ENCODE results near the gene APOBEC3A. TPM values are rescaled to one million over a fixed set of nuclear protein-coding genes. Genes with fewer than 3 reads are reported as not detected.
A peak's percentile ranks its signal among the peaks of the same experiment; 100 is the strongest.

APOBEC3A gene
- total and polyA plus RNA-seq, 2 of the 8 experiments (the other 6 are each of a cell fraction or from before 2014, with no cell fraction given): not detected

GRCh38 chr22:38937541-38937940 lies 19.9 kb upstream of the APOBEC3A start:
- Histone ChIP-seq H3K27me3 (replicated peaks in 1 of 4; ENCODE audit: control insufficient read depth in 3 of 4, extremely low read depth in 1 of 4, insufficient read depth in 3 of 4, low read length in 3 of 4) (no peaks in the 10 kb centered on the region), H3K56ac (replicated peaks; ENCODE audit: insufficient read length, low read depth, low read length) (no peak overlapping the region), H2BK120ac (replicated peaks; ENCODE audit: low read depth, low read length) (no peak overlapping the region), H3K36me3 (ENCODE audit: control insufficient read depth in 2 of 4, insufficient read depth in 4 of 4, low read length in 3 of 4) (no peaks in the 10 kb centered on the region), H3K9ac (replicated peaks in 1 of 4; ENCODE audit: extremely low read depth in 1 of 4, low read depth in 3 of 4, low read length in 3 of 4) (no peak overlapping the region), H3K4me1 (replicated peaks in 1 of 4; ENCODE audit: control insufficient read depth in 3 of 4, insufficient read depth in 4 of 4, low read length in 3 of 4) (peaks cover 0 to 4% (median 0%) of the 10 kb centered on the region in 4 experiments; a peak in 2 of 7 replicates), H3K4me3 (ENCODE audit: extremely low read depth in 1 of 4, insufficient read depth in 2 of 4, low read depth in 3 of 4, low read length in 4 of 4) (no peak overlapping the region), H4K5ac (ENCODE audit: insufficient read length, low read depth, low read length) (no peak overlapping the region), H3K79me1 (ENCODE audit: low read depth, low read length) (no peaks in the 10 kb centered on the region), H3K14ac (ENCODE audit: insufficient read length) (no peak overlapping the region), H4K8ac (ENCODE audit: extremely low read depth, insufficient read depth, low read length) (no peak overlapping the region), H3K4me2 (ENCODE audit: insufficient read depth in 1 of 2, low read depth in 2 of 2, low read length in 2 of 2) (no peak overlapping the region), H3K27ac (ENCODE audit: low read depth, low read length) (no peak overlapping the region), H3K79me2 (ENCODE audit: control insufficient read depth in 1 of 2, insufficient read depth in 2 of 2, low read length in 2 of 2) (no peaks in the 10 kb centered on the region), H4K20me1 (replicated peaks in 1 of 2; ENCODE audit: control insufficient read depth in 1 of 2, insufficient read depth in 2 of 2, low read length in 2 of 2) (peaks cover 0 to 2% of the 10 kb centered on the region in 2 experiments), H3K4ac (replicated peaks; ENCODE audit: insufficient read length, low read depth, low read length) (no peak overlapping the region), H3K23ac (ENCODE audit: insufficient read length) (no peak overlapping the region), H2BK15ac (ENCODE audit: low read length) (no peak overlapping the region), H2BK12ac (ENCODE audit: low read depth, low read length) (peak overlapping the region; percentile 11; the same call in 1 of the 2 replicates), H4K91ac (replicated peaks; ENCODE audit: insufficient read length, low read length) (peak overlapping the region; percentile 17), H3K23me2 (ENCODE audit: low read depth, low read length) (peaks cover 4% of the 10 kb centered on the region; the same call in 1 of the 2 replicates), H2AK5ac (ENCODE audit: low read depth, low read length) (no peak overlapping the region), H2BK5ac (ENCODE audit: low read depth, low read length) (peak overlapping the region; percentile 61; the same call in 1 of the 2 replicates), H3K18ac (ENCODE audit: extremely low read depth, low read length) (no peak overlapping the region), H2AFZ (ENCODE audit: low read length) (no peak overlapping the region), H3K9me3 (ENCODE audit: insufficient read depth in 2 of 2, low read depth in 1 of 2, low read length in 1 of 2) (no peaks in the 10 kb centered on the region), H2BK20ac (ENCODE audit: low read length) (no peak overlapping the region)
- ChIA-PET CTCF (ENCODE audit: partially characterized antibody) (no interaction called here), POLR2A (ENCODE audit: partially characterized antibody) (no interaction called here)
- FAIRE-seq: no peak
- 79% methylated on average over 12 of the region's 12 CpGs; no CpG with 5 or more reads in 1 of the 2 experiments for WGBS, 2 experiments (ENCODE audit: extremely low coverage in 1 of 2, insufficient coverage in 1 of 2, insufficient read length in 1 of 2, insufficient replicate concordance in 2 of 2, low coverage in 1 of 2, low lambda C conversion rate in 2 of 2, missing lambda C conversion rate in 1 of 2)
- TF ChIP-seq POLR2AphosphoS5 (IDR thresholded peaks at IDR 0.05; ENCODE audit: low read depth, low read length): no peak
- TF ChIP-seq SP1 (IDR thresholded peaks at IDR 0.05; ENCODE audit: low read depth, low read length): no peak
- TF ChIP-seq MAFK (IDR thresholded peaks at IDR 0.05; ENCODE audit: low read depth, low read length): no peak
- no peak for TF ChIP-seq ZNF274 (IDR thresholded peaks at IDR 0.05; ENCODE audit: borderline replicate concordance, extremely low read depth, low read length)
- no peak for DNase-seq (ENCODE audit: low read depth in 1 of 2, low spot score in 2 of 2)
